Measurements from ENCODE around the gene TIAM2.

Gene TIAM2

DNA sequence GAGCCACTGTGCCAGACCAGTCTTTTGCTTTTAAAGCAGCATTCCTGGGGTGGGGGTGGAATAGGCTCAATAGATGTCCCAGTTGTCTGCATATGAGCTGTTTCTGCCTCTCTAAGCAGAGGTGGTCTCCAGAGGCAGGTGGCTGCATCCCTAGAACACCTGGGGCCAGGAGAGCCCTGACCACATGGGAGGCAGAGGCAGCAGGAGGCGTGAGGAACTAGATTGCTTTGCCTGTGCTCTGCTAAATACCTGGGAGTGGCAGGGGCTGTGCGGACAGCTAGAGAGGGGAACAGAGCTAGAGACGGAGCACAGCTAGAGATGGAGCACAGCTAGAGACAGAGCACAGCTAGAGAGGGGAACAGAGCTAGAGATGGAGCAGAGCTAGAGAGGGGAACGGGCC lies 239.6 kb downstream of the TIAM2 start:
- no peak for DNase-seq (ENCODE audit: extremely low read depth, insufficient read length)
- no peaks in the 10 kb centered on the region for H3K27me3 ChIP-seq (replicated peaks; ENCODE audit: control insufficient read depth, insufficient read depth, low read length)
- TF ChIP-seq, protein P1, sequence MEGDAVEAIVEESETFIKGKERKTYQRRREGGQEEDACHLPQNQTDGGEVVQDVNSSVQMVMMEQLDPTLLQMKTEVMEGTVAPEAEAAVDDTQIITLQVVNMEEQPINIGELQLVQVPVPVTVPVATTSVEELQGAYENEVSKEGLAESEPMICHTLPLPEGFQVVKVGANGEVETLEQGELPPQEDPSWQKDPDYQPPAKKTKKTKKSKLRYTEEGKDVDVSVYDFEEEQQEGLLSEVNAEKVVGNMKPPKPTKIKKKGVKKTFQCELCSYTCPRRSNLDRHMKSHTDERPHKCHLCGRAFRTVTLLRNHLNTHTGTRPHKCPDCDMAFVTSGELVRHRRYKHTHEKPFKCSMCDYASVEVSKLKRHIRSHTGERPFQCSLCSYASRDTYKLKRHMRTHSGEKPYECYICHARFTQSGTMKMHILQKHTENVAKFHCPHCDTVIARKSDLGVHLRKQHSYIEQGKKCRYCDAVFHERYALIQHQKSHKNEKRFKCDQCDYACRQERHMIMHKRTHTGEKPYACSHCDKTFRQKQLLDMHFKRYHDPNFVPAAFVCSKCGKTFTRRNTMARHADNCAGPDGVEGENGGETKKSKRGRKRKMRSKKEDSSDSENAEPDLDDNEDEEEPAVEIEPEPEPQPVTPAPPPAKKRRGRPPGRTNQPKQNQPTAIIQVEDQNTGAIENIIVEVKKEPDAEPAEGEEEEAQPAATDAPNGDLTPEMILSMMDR (IDR thresholded peaks at IDR 0.05; ENCODE audit: insufficient read depth, low read length, poor library complexity, severe bottlenecking), result no peak
- no peak overlapping the region for H3K4me3 ChIP-seq (replicated peaks; ENCODE audit: low read depth, low read length)
- peaks cover 23% of the 10 kb centered on the region for H3K36me3 ChIP-seq (ENCODE audit: control insufficient read depth, insufficient read depth, low read length)

DNA sequence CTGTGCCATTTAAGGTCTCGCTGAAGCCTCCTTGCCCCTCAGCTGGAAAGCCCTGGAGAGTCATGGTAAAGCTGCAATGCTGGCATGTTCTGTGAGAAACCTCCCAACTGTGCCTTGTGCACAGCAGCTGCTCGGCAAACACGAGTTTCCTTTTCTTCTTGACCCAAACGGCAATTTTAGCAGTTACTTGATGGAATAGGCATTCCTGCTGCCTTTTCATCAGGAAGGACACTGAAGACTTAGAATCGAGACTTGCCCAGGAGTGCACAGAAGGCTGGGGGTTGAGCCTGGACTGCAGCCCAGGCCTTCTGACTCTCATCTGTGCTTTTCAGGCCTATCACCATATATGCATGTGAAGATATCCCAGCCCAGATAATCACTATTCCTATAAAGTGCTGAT lies 240.0 kb downstream of the TIAM2 start:
- TF ChIP-seq, protein P1 (IDR thresholded peaks at IDR 0.05; ENCODE audit: insufficient read depth, low read length, poor library complexity, severe bottlenecking), result no peak
- Histone ChIP-seq H3K4me3 (replicated peaks; ENCODE audit: low read depth, low read length) (no peak overlapping the region), H3K27me3 (replicated peaks; ENCODE audit: control insufficient read depth, insufficient read depth, low read length) (no peaks in the 10 kb centered on the region), H3K36me3 (ENCODE audit: control insufficient read depth, insufficient read depth, low read length) (peaks cover 20% of the 10 kb centered on the region)
- DNase-seq (ENCODE audit: extremely low read depth, insufficient read length), result no peak

DNA sequence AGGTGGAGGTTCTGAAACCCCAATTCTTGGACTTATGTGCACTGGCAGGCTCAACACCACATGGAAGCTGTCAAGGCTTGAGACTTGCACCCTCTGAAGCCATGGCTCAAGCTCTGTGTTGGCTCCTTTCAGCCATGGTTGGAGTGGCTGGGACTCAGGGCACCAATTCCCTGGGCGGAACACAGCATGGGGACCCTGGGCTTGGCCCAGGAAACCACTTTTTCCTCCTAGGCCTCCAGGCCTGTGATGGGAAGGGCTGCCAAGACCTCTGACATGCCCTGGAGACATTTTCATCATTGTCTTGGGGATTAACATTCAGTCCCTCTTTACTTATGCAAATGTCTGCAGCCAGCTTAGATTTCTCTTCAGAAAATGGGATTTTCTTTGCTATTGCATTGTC lies 242.5 kb downstream of the TIAM2 start:
- peaks cover 24% of the 10 kb centered on the region for H3K36me3 ChIP-seq (ENCODE audit: control insufficient read depth, insufficient read depth, low read length)
- no peak overlapping the region for H3K4me3 ChIP-seq (replicated peaks; ENCODE audit: low read depth, low read length)
- DNase-seq (ENCODE audit: extremely low read depth, insufficient read length), result no peak
- TF ChIP-seq, protein P1 (IDR thresholded peaks at IDR 0.05; ENCODE audit: insufficient read depth, low read length, poor library complexity, severe bottlenecking), result no peak
- no peaks in the 10 kb centered on the region for H3K27me3 ChIP-seq (replicated peaks; ENCODE audit: control insufficient read depth, insufficient read depth, low read length)

DNA sequence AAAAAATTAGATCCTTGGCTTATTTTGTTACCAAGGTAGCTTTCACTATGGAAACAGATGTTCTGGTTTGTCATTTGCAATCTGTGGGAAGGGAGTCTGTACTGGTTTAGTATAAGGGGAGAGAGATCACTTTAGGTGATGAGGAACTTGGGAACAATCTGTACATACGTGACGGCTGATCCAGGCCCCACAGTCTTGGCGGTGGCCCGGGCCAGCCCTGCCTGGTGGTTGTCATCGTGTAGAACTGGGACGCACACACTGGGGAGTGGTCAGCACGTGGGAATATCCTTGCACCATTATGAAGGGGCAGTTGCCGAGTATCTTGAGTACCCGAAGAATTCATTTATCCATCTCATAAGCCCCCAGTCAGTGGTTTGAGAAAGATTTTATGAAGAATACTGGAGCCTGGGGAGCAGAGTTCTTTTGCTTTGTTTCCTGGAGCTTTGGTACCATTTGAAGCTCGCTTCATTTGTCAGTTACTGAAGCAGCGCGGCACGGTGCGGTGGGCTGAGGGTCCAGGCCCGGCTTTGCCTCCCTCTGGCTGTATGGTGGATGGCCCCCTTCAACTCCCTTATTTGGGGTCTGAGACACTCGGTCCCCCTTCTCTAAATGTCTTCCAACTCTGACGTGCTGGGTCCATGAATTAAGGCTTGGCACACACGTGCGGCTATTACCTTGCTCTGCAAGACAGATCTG lies 245.9 kb downstream of the TIAM2 start:
- no peak for DNase-seq (ENCODE audit: extremely low read depth, insufficient read length)
- no peak overlapping the region for H3K4me3 ChIP-seq (replicated peaks; ENCODE audit: low read depth, low read length)
- peaks cover 32% of the 10 kb centered on the region for H3K36me3 ChIP-seq (ENCODE audit: control insufficient read depth, insufficient read depth, low read length)
- TF ChIP-seq, protein P1 (IDR thresholded peaks at IDR 0.05; ENCODE audit: insufficient read depth, low read length, poor library complexity, severe bottlenecking), result no peak
- H3K27me3 ChIP-seq (replicated peaks; ENCODE audit: control insufficient read depth, insufficient read depth, low read length), result no peaks in the 10 kb centered on the region

DNA sequence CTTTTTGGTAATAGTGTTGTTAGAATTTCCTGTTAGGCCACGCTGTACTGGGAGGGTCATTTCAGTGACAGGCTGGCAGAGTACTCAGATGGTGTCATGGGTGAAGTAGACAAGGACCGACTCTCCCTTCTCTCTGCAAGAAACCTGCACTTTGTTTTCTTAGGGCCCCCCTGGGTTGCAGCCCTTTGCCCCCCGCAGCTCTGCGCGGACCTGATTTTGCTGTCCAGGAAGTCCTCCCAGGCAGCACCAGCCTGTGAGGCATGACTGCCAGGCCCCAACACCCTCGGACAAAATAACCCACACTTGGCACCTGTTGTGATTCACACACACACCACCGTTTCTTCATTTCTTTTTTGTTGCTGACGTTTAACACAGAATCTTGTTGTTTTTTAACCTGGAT lies 246.9 kb downstream of the TIAM2 start:
- Histone ChIP-seq H3K36me3 (ENCODE audit: control insufficient read depth, insufficient read depth, low read length) (peaks cover 37% of the 10 kb centered on the region), H3K27me3 (replicated peaks; ENCODE audit: control insufficient read depth, insufficient read depth, low read length) (no peaks in the 10 kb centered on the region), H3K4me3 (replicated peaks; ENCODE audit: low read depth, low read length) (no peak overlapping the region)
- DNase-seq (ENCODE audit: extremely low read depth, insufficient read length), result no peak
- TF ChIP-seq, protein P1 (IDR thresholded peaks at IDR 0.05; ENCODE audit: insufficient read depth, low read length, poor library complexity, severe bottlenecking), result no peak

DNA sequence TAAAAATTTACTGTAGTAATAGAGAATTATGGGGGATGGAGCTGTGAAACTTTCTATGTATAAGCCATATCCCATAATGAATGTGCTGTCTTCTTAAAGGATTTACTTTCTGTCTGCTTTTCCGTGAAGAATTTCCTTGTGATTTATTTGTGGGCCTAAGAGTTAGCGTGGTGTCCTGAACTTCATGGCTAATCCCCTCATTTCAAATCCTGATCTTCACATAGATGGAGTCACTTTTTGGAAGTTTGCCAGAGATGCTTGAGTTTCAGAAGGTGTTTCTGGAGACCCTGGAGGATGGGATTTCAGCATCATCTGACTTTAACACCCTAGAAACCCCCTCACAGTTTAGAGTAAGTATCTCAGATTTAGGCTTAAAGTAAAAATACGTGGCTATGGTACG lies 249.3 kb downstream of the TIAM2 start:
- H3K36me3 ChIP-seq (ENCODE audit: control insufficient read depth, insufficient read depth, low read length), result peaks cover 30% of the 10 kb centered on the region
- DNase-seq (ENCODE audit: extremely low read depth, insufficient read length), result no peak

More for the DNA sequence above, 249.3 kb downstream of the TIAM2 start:
- Histone ChIP-seq H3K4me3 (replicated peaks; ENCODE audit: low read depth, low read length) (no peak overlapping the region), H3K27me3 (replicated peaks; ENCODE audit: control insufficient read depth, insufficient read depth, low read length) (no peaks in the 10 kb centered on the region)
- TF ChIP-seq, protein P1 (IDR thresholded peaks at IDR 0.05; ENCODE audit: insufficient read depth, low read length, poor library complexity, severe bottlenecking), result no peak

All from GM06990 (cell line).